Hepatocyte (in vitro differentiated cells): ENCODE measurements around the gene RPL7A. TPM values are rescaled to one million over a fixed set of nuclear protein-coding genes. Genes with fewer than 3 reads are reported as not detected.

Experiments used
- DNase-seq: peaks from one replicate; pipeline ENCODE4 v3.0.0-alpha.2; 2016; ENCODE audit warnings: low spot score
- H2AFZ ChIP-seq: fragments of 200-600 bp; sonication (generic); 2 replicates; pipeline ENCODE4 v1.6.0; 2016; ENCODE audit warnings: antibody characterized with exemption, mild to moderate bottlenecking
- H3K27ac ChIP-seq: fragments of 200-600 bp; sonication (generic); 2 replicates; pipeline ENCODE4 v1.5.1; 2016; ENCODE audit warnings: mild to moderate bottlenecking
- H3K27me3 ChIP-seq: fragments of 200-600 bp; sonication (generic); 2 replicates; pipeline ENCODE4 v1.6.1; 2016
- H3K36me3 ChIP-seq: fragments of 200-600 bp; sonication (generic); replicated peaks from 2 replicates; pipeline ENCODE4 v1.5.1; 2016; ENCODE audit warnings: low read depth; ENCODE audit not compliant: insufficient read depth
- H3K4me1 ChIP-seq: fragments of 200-600 bp; sonication (generic); 2 replicates; pipeline ENCODE4 v1.5.1; 2016; ENCODE audit warnings: mild to moderate bottlenecking, moderate library complexity; ENCODE audit not compliant: insufficient read depth
- H3K4me2 ChIP-seq: fragments of 200-600 bp; sonication (generic); 2 replicates; pipeline ENCODE4 v1.6.0; 2016
- H3K4me3 ChIP-seq: fragments of 200-600 bp; sonication (generic); 2 replicates; pipeline ENCODE4 v1.5.1; 2016; ENCODE audit warnings: mild to moderate bottlenecking
- H3K79me2 ChIP-seq: fragments of 200-600 bp; sonication (generic); 2 replicates; pipeline ENCODE4 v1.6.0; 2017; ENCODE audit warnings: mild to moderate bottlenecking
- H3K9me2 ChIP-seq: fragments of 200-600 bp; sonication (generic); replicated peaks from 2 replicates; pipeline ENCODE4 v1.6.0; 2017; ENCODE audit warnings: mild to moderate bottlenecking; ENCODE audit not compliant: insufficient read depth
- H3K9me3 ChIP-seq: fragments of 200-600 bp; sonication (generic); 2 replicates; pipeline ENCODE4 v1.5.1; 2016; ENCODE audit warnings: low read depth, mild to moderate bottlenecking
- H4K20me1 ChIP-seq: fragments of 200-600 bp; sonication (generic); 2 replicates; pipeline ENCODE4 v1.6.0; 2016; ENCODE audit warnings: mild to moderate bottlenecking; ENCODE audit not compliant: insufficient read depth, poor library complexity, severe bottlenecking
- EZH2 ChIP-seq: fragments of 200-600 bp; sonication (generic); IDR thresholded peaks from 2 replicates; pipeline ENCODE4 v1.6.1; 2016; ENCODE audit warnings: antibody characterized with exemption, mild to moderate bottlenecking, borderline replicate concordance
- EZH2phosphoT487 ChIP-seq: fragments of 200-600 bp; sonication (generic); IDR thresholded peaks from one replicate; pipeline ENCODE4 v1.6.1; 2018; ENCODE audit warnings: antibody characterized with exemption, mild to moderate bottlenecking, low read depth, moderate library complexity; ENCODE audit not compliant: unreplicated experiment, severe bottlenecking
- WGBS: methylation state at CpG from one replicate; pipeline ENCODE4 v1.1.6; 2016; ENCODE audit warnings: low lambda C conversion rate; ENCODE audit errors: missing lambda C conversion rate; 5-methylcytosine and 5-hydroxymethylcytosine counted together
- polyA plus RNA-seq: library from polyadenylated mRNA; unstranded; fragments of >200 nt; fragmentation: Nextera tagmentation; extraction: Ambion mirVana; gene quantifications from 2 replicates; pipeline ENCODE4 v1.2.1, GENCODE V29; 2016
- total RNA-seq: library from RNA; depleted of rRNA; stranded (reverse); fragments of >200 nt; gene quantifications from 2 replicates; pipeline ENCODE4 v1.2.3, GENCODE V29; 2014
- TF ChIP-seq, protein P1 (sequence below): fragments of 200-600 bp; sonication (generic); IDR thresholded peaks from 2 replicates; pipeline ENCODE4 v1.5.1; 2016; ENCODE audit warnings: antibody characterized with exemption, mild to moderate bottlenecking; ENCODE audit not compliant: poor library complexity

The RPL7A gene
- total and polyA plus RNA-seq, 2 experiments from 2014 or later = 377 to 2,226 TPM

DNA sequence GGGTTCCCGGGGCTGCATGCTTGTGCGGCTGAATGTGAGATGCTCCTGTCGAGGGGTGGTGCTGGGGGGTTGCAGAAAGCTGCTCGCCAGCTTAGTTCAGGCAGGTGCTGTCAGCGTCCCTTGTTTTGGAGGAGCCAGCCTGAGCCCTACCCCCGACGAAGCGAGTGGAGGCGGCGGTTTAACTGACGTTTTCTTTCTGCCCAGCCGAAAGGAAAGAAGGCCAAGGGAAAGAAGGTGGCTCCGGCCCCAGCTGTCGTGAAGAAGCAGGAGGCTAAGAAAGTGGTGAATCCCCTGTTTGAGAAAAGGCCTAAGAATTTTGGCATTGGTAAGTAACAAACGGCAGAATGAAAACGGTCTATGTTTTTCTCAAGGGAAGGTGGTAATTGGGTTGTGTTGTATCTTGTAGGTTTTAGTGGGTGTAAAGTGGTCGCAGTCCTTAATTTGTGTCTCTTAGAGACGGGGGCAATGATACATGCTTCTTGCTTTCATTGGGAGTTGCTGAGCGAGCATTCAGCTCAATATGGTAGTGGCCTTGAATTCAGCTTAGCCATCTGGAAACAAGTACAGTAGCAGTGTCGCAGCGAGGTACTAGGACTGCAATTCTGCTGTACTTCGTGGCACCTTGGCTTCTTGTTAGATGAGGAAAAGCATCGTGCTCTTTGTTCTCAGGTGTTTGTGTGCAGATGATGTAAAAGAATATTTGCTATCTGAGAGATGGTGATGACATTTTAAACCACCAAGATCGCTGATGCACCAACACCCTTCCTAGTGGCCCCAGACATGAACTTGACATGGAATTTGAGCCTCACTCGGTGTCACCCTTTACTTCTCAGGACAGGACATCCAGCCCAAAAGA lies 928 bp downstream of the RPL7A start:
- DNase-seq = no peak
- Histone ChIP-seq H3K79me2 (peaks cover 51% of the 10 kb centered on the region), H3K27ac (peak overlapping the region; percentile 99), H3K9me2 (no peaks in the 10 kb centered on the region), H4K20me1 (peaks cover 19% of the 10 kb centered on the region), H3K36me3 (peaks cover 3% of the 10 kb centered on the region), H2AFZ (no peak overlapping the region), H3K9me3 (no peaks in the 10 kb centered on the region), H3K27me3 (no peaks in the 10 kb centered on the region), H3K4me1 (peaks cover 10% of the 10 kb centered on the region), H3K4me3 (peak overlapping the region; percentile 86), H3K4me2 (peak overlapping the region; percentile 93)
- 15% methylated on average over 24 of the region's 25 CpGs for WGBS
- TF ChIP-seq, protein P1, sequence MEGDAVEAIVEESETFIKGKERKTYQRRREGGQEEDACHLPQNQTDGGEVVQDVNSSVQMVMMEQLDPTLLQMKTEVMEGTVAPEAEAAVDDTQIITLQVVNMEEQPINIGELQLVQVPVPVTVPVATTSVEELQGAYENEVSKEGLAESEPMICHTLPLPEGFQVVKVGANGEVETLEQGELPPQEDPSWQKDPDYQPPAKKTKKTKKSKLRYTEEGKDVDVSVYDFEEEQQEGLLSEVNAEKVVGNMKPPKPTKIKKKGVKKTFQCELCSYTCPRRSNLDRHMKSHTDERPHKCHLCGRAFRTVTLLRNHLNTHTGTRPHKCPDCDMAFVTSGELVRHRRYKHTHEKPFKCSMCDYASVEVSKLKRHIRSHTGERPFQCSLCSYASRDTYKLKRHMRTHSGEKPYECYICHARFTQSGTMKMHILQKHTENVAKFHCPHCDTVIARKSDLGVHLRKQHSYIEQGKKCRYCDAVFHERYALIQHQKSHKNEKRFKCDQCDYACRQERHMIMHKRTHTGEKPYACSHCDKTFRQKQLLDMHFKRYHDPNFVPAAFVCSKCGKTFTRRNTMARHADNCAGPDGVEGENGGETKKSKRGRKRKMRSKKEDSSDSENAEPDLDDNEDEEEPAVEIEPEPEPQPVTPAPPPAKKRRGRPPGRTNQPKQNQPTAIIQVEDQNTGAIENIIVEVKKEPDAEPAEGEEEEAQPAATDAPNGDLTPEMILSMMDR = no peak
- no peak for TF ChIP-seq EZH2phosphoT487
- no peak for TF ChIP-seq EZH2

DNA sequence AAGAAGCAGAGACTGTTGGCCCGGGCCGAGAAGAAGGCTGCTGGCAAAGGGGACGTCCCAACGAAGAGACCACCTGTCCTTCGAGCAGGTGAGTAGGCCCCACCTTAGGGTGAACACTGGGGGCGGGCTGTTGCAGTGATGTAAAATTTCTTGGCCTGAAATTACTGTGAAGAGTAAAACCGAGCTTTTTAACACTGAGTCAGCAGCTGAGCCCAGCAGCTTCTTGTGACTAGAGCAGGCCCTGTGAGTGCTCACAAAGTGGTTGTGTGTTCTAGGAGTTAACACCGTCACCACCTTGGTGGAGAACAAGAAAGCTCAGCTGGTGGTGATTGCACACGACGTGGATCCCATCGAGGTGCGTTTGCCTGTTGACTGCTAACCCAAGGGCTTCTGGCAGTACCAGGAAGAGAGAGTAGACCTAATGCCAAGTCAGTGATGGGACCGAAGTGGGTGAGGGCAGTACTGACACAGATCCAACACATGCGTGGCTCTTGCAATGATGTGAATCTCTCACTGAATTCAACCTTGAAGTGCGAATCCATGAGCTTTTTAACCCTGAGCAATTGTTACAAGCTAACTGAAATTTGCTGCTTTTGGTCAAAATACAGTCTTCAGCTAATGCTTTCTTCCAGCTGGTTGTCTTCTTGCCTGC lies 2.1 kb downstream of the RPL7A start:
- Histone ChIP-seq H4K20me1 (peaks cover 19% of the 10 kb centered on the region), H3K27me3 (no peaks in the 10 kb centered on the region), H3K9me2 (no peaks in the 10 kb centered on the region), H3K36me3 (peaks cover 3% of the 10 kb centered on the region), H3K79me2 (peaks cover 60% of the 10 kb centered on the region), H3K27ac (peak overlapping the region; percentile 99), H3K9me3 (no peaks in the 10 kb centered on the region), H3K4me1 (peaks cover 11% of the 10 kb centered on the region), H2AFZ (no peak overlapping the region), H3K4me2 (peak overlapping the region; percentile 93), H3K4me3 (no peak overlapping the region)
- 89% methylated on average over 15 of the region's 15 CpGs for WGBS
- TF ChIP-seq EZH2 = no peak
- TF ChIP-seq EZH2phosphoT487 = no peak
- TF ChIP-seq, protein P1 = no peak
- DNase-seq = no peak

GRCh38 chr9:133351526-133351907 lies 3.5 kb downstream of the RPL7A start:
- Histone ChIP-seq H3K79me2 (peaks cover 57% of the 10 kb centered on the region), H3K27me3 (no peaks in the 10 kb centered on the region), H2AFZ (no peak overlapping the region), H3K36me3 (peaks cover 3% of the 10 kb centered on the region), H3K4me3 (no peak overlapping the region), H3K9me2 (no peaks in the 10 kb centered on the region), H3K4me1 (peaks cover 17% of the 10 kb centered on the region), H3K9me3 (no peaks in the 10 kb centered on the region), H3K27ac (no peak overlapping the region), H4K20me1 (peaks cover 19% of the 10 kb centered on the region), H3K4me2 (no peak overlapping the region)
- 93% methylated on average over 3 of the region's 3 CpGs for WGBS
- no peak for DNase-seq
- TF ChIP-seq EZH2phosphoT487 = no peak
- TF ChIP-seq, protein P1 = no peak
- no peak for TF ChIP-seq EZH2
